Measurements from ENCODE around the gene GALK2.

DNA sequence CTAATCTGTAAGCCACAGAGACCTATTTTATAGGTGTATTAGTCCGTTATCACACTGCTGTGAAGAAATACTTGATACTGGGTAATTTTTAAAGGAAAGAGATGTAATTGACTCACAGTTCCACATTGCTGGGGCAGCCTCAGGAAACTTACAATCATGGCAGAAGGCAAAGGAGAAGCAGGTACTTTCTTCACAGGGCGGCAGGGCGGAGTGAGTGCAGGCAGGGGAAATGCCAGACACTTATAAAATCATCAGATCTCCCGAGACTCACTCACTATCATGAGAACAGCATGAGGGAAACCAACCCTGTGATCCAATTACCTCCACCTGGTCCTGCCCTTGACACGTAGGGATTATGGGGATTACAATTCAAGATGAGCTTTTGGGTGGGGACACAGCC is 108.7 kb downstream of the GALK2 start:
- TF ChIP-seq, protein P1, sequence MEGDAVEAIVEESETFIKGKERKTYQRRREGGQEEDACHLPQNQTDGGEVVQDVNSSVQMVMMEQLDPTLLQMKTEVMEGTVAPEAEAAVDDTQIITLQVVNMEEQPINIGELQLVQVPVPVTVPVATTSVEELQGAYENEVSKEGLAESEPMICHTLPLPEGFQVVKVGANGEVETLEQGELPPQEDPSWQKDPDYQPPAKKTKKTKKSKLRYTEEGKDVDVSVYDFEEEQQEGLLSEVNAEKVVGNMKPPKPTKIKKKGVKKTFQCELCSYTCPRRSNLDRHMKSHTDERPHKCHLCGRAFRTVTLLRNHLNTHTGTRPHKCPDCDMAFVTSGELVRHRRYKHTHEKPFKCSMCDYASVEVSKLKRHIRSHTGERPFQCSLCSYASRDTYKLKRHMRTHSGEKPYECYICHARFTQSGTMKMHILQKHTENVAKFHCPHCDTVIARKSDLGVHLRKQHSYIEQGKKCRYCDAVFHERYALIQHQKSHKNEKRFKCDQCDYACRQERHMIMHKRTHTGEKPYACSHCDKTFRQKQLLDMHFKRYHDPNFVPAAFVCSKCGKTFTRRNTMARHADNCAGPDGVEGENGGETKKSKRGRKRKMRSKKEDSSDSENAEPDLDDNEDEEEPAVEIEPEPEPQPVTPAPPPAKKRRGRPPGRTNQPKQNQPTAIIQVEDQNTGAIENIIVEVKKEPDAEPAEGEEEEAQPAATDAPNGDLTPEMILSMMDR (IDR thresholded peaks at IDR 0.05; ENCODE audit: poor library complexity), result no peak
- no peak for TF ChIP-seq EZH2 (IDR thresholded peaks at IDR 0.05; ENCODE audit: borderline replicate concordance)
- no peak for TF ChIP-seq EZH2phosphoT487 (IDR thresholded peaks at IDR 0.05; ENCODE audit: low read depth, severe bottlenecking, unreplicated experiment)

All from hepatocyte (in vitro differentiated cells).